AG09309 (cell line): Measurements from ENCODE around the gene LARGE1.

ENCODE experiments used
- DNase-seq: peaks from one replicate; pipeline ENCODE4 v3.0.0-alpha.2; 2010; ENCODE audit warnings: low read depth
- H3K4me3 ChIP-seq: 2 replicates; pipeline ENCODE4 v1.5.1; 2011; ENCODE audit warnings: mild to moderate bottlenecking, low read depth, low read length, moderate library complexity; ENCODE audit not compliant: control insufficient read depth
- TF ChIP-seq, protein P1 (sequence below): IDR thresholded peaks from 2 replicates; pipeline ENCODE4 v1.5.1; 2011; ENCODE audit warnings: mild to moderate bottlenecking, low read depth, low read length, inconsistent platforms; ENCODE audit not compliant: insufficient read depth, control insufficient read depth; ENCODE audit errors: missing control alignments

LARGE1 gene

DNA sequence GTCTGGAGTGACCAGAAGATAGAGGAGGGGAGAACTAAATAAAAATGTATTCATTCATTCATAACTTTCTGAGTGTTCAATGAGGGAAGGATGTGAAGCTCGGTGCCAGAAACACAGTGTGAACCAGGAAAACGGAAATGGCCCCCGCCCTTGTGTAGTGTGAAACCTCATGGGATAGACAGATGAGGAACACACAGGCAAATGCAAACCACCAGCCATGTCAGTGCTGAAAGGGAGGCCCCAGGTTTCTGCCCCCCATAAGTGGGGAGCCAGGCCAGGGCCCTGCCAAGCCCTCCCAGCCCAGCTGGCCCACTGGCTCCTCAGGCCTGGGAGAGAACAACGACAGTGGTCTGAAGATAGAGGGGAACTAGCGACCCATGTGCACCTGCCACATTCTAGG is 30.5 kb downstream of the LARGE1 start:
- no peak for DNase-seq
- H3K4me3 ChIP-seq = no peak overlapping the region

DNA sequence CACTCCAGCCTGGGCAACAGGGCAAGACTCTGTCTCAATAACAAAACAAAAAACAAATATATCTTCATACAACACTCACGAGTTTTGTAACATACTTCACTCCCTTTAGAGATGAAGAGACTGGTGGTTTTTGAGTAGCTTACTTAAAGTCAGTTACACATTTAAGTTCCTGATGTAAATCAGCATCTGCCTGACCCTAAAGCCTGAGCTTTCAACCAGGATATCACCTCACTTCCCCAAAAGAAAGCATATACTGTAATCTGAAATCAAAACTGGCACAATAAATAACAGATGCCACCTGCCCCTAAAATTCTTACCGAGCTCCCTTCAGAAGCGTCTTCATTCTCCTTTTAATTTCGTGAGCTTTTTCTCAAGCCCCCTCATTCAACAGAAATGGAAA is 31.5 kb downstream of the LARGE1 start:
- TF ChIP-seq, protein P1, sequence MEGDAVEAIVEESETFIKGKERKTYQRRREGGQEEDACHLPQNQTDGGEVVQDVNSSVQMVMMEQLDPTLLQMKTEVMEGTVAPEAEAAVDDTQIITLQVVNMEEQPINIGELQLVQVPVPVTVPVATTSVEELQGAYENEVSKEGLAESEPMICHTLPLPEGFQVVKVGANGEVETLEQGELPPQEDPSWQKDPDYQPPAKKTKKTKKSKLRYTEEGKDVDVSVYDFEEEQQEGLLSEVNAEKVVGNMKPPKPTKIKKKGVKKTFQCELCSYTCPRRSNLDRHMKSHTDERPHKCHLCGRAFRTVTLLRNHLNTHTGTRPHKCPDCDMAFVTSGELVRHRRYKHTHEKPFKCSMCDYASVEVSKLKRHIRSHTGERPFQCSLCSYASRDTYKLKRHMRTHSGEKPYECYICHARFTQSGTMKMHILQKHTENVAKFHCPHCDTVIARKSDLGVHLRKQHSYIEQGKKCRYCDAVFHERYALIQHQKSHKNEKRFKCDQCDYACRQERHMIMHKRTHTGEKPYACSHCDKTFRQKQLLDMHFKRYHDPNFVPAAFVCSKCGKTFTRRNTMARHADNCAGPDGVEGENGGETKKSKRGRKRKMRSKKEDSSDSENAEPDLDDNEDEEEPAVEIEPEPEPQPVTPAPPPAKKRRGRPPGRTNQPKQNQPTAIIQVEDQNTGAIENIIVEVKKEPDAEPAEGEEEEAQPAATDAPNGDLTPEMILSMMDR = no peak
- no peak for DNase-seq
- no peak overlapping the region for H3K4me3 ChIP-seq

More for the DNA sequence above, 30.5 kb downstream of the LARGE1 start:
- TF ChIP-seq, protein P1 = no peak

DNA sequence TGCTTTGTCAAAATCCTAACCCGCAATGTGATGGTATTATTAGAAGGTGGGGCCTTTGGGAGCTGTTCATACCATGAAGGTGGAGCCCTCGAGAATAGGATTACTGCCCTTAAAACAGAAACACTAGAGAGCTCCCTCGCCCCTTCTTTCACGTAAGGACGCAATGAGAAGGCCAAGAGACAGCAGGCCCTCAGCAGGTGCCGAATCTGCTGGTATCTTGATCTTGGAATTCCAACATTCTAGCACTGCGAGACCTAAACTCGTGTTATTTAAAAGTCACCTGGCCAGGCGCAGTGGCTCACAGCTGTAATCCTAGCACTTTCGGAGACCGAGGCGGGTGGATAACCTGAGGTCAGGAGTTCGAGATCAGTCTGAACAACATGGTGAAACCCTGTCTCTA is 33.1 kb downstream of the LARGE1 start:
- DNase-seq = no peak
- TF ChIP-seq, protein P1 = no peak
- H3K4me3 ChIP-seq = no peak overlapping the region

DNA sequence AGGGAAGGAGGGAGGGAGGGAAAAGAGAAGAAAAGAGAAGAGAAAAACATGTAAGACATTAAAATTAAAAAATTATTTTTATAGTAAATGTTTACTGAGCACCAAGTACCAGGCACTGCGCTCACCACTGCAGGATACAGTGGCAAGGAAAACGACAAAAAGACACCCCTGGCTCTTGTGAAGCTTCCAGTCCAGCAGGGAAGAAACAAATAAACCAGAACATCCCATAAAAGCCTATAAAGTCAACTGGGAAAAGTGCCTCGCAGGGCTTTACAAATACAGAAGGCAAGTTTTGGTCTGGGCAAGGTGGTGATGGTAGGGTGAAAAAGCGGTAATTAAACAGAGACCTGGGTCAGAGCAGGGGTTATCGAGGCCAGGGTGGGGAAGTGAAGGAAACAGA is 33.6 kb downstream of the LARGE1 start:
- TF ChIP-seq, protein P1 = no peak
- no peak for DNase-seq
- no peak overlapping the region for H3K4me3 ChIP-seq

DNA sequence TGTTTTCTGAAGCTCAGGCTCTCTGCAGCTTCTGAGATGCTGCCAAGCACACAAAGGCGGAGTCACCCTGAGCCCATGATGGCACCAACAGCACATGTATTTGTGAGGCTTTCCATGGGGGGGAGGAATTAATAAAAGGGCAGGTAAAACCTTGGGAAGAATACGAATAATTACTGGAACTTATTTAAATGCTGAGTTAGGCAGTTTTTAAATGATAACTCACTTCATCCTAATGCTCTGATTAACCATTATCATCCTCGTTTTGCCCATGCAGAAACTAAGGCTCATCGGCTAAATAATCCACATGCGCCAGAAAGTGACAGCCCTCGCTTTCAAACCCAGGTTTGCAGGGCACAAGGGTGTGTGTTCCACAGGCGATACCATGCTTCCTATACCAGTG is 35.4 kb downstream of the LARGE1 start:
- DNase-seq = no peak

DNA sequence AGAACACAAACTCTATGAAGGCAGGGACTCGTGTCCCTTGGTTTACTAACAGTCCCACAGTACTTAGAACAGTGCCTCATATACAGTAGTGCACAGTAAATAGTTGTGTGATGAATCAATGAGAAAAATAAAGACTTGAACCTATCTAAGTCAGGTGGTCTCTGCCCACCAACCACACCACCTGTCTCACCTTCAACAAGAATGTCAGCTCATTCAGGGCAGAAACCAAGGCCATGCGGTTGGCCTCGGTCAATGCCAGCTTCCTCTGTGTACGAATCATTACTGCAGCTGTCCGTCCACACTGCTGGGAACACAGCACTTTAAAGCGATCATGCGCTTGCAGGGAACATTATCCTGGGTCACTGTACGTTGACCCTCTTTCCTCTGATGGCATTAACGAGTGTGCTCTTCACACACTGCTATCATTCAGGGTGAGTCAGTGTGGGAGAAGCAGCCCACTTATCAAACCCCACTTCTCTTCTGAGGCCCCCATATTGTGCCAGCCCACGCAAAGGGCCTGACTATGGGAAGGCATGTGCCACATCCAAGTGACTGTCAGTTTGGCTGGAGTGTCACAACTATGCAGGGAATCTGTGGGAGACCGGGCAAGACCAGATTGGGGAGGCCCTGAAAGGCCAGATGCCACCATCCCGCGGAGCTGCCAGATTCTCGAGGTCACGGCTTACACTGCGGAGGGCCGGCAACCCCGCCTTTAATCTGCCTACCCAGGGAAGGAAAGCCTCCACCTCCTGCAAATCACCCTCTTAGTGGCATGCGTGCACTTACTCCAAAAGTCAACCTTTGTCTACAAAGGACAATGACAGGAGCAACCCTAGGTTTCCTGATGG is 36.1 kb downstream of the LARGE1 start:
- no peak for DNase-seq
- no peak overlapping the region for H3K4me3 ChIP-seq
- TF ChIP-seq, protein P1 = no peak

More for the DNA sequence above, 35.4 kb downstream of the LARGE1 start:
- H3K4me3 ChIP-seq = no peak overlapping the region
- TF ChIP-seq, protein P1 = no peak
